SJCRH30 (cell line): ENCODE measurements around the gene KRT20. TPM values are rescaled to one million over a fixed set of nuclear protein-coding genes. Genes with fewer than 3 reads are reported as not detected.

Experiments used
- total RNA-seq: library from RNA; depleted of rRNA; stranded (reverse); fragments of >200 nt; shearing (Covaris generic); gene quantifications from 2 replicates; pipeline ENCODE4 v1.2.3, GENCODE V29; 2014; rRNA removed

KRT20 gene
- total RNA-seq, 1 experiment from 2014 or later = 0.08 TPM

Other genes with a start within 250 kb of the KRT20 start
- gene SMARCE1, start 237.4 kb downstream of the KRT20 start, total RNA-seq = 129 and 139 TPM in 2 replicates
- gene KRT222, start 220.1 kb downstream of the KRT20 start, total RNA-seq = not detected in 2 replicates
- not detected in 2 replicates for gene KRT24, start 181.5 kb downstream of the KRT20 start, total RNA-seq
- gene KRT25, start 129.9 kb downstream of the KRT20 start, total RNA-seq = not detected in 2 replicates
- gene KRT26, start 113.0 kb downstream of the KRT20 start, total RNA-seq = not detected in 2 replicates
- not detected in 2 replicates for gene KRT27, start 102.7 kb downstream of the KRT20 start, total RNA-seq
- 0.20 TPM in 1 of 2 replicates, not detected in the other for gene KRT28, start 85.3 kb downstream of the KRT20 start, total RNA-seq
- 20.4 and 22.5 TPM in 2 replicates for gene KRT10, start 62.6 kb downstream of the KRT20 start, total RNA-seq
- gene KRT12, start 18.0 kb downstream of the KRT20 start, total RNA-seq = not detected in 2 replicates
- not detected in 2 replicates for gene KRT23, start 52.4 kb upstream of the KRT20 start, total RNA-seq
- gene KRT39, start 81.7 kb upstream of the KRT20 start, total RNA-seq = not detected in 2 replicates
- not detected in 2 replicates for gene KRT40, start 99.1 kb upstream of the KRT20 start, total RNA-seq
- not detected in 2 replicates for gene KRTAP3-3, start 108.9 kb upstream of the KRT20 start, total RNA-seq
- not detected in 2 replicates for gene KRTAP3-2, start 114.7 kb upstream of the KRT20 start, total RNA-seq
- gene KRTAP3-1, start 123.9 kb upstream of the KRT20 start, total RNA-seq = not detected in 2 replicates
- not detected in 2 replicates for gene KRTAP1-5, start 142.0 kb upstream of the KRT20 start, total RNA-seq
- gene KRTAP1-4, start 145.0 kb upstream of the KRT20 start, total RNA-seq = not detected in 2 replicates
- gene KRTAP1-3, start 149.6 kb upstream of the KRT20 start, total RNA-seq = not detected in 2 replicates
- not detected in 2 replicates for gene KRTAP1-1, start 156.2 kb upstream of the KRT20 start, total RNA-seq
- gene KRTAP2-1, start 162.1 kb upstream of the KRT20 start, total RNA-seq = not detected in 2 replicates
- gene KRTAP2-2, start 170.0 kb upstream of the KRT20 start, total RNA-seq = not detected in 2 replicates
- not detected in 2 replicates for gene KRTAP2-3, start 174.9 kb upstream of the KRT20 start, total RNA-seq
- not detected in 2 replicates for gene KRTAP2-4, start 180.6 kb upstream of the KRT20 start, total RNA-seq
- 0.18 TPM in 1 of 2 replicates, not detected in the other for gene KRTAP4-7, start 198.9 kb upstream of the KRT20 start, total RNA-seq
- not detected in 2 replicates for gene KRTAP4-8, start 212.9 kb upstream of the KRT20 start, total RNA-seq
- gene KRTAP4-16, start 217.0 kb upstream of the KRT20 start, total RNA-seq = not detected in 2 replicates
- not detected in 2 replicates for gene KRTAP4-9, start 220.1 kb upstream of the KRT20 start, total RNA-seq
- gene KRTAP4-11, start 233.1 kb upstream of the KRT20 start, total RNA-seq = not detected in 2 replicates
- gene KRTAP4-12, start 238.9 kb upstream of the KRT20 start, total RNA-seq = 0.22 TPM in 1 of 2 replicates, not detected in the other